Sigmoid colon (tissue), 7 donors: ENCODE results near the gene TOP2A. TPM values are rescaled to one million over a fixed set of nuclear protein-coding genes. Genes with fewer than 3 reads are reported as not detected.
A peak's percentile ranks its signal among the peaks of the same experiment; 100 is the strongest.

Source experiments
- DNase-seq: peaks from one replicate; pipeline ENCODE4 v3.0.0-alpha.2; 2019
- H3K27ac ChIP-seq, 4 donors: fragments of 200-600 bp; sonication (generic); one replicate each; pipeline ENCODE4 v1.5.1; 2016 to 2019; ENCODE audit warnings: mild to moderate bottlenecking in 1 of 4
- H3K27me3 ChIP-seq, 3 donors: fragments of 200-600 bp; sonication (generic); one replicate each; pipeline ENCODE4 v1.5.1; 2019; ENCODE audit warnings: mild to moderate bottlenecking in 1 of 3
- H3K36me3 ChIP-seq, 4 donors: fragments of 200-600 bp; sonication (generic); one replicate each; pipeline ENCODE4 v1.5.1; 2016 to 2019
- H3K4me1 ChIP-seq, 4 donors: fragments of 200-600 bp; sonication (generic); one replicate each; pipeline ENCODE4 v1.5.1; 2017 to 2019
- H3K4me3 ChIP-seq, 4 donors: fragments of 200-600 bp; sonication (generic); one replicate each; pipeline ENCODE4 v1.5.1; 2017 to 2019; ENCODE audit warnings: mild to moderate bottlenecking in 2 of 4, moderate library complexity in 1 of 4
- H3K9me3 ChIP-seq, 4 donors: fragments of 200-600 bp in 3 of 4; sonication (generic) in 3 of 4; one replicate each; pipeline versions ENCODE4 v1.5.1 to v1.6.1; 2013 to 2019
- EP300 ChIP-seq, 4 donors: sonication (generic); formaldehyde crosslinking; IDR thresholded peaks; one replicate each; pipeline ENCODE4 v1.6.1; 2017; ENCODE audit warnings: antibody characterized with exemption in 4 of 4
- POLR2A ChIP-seq, 2 donors: fragments of 450-650 bp; IDR thresholded peaks; one replicate each; pipeline ENCODE4 v1.6.1; 2016; ENCODE audit warnings: antibody characterized with exemption in 2 of 2, mild to moderate bottlenecking in 2 of 2, moderate library complexity in 2 of 2
- POLR2AphosphoS5 ChIP-seq, 4 donors: sonication (generic); formaldehyde crosslinking; IDR thresholded peaks; one replicate each; pipeline ENCODE4 v1.6.1; 2017; ENCODE audit warnings: antibody characterized with exemption in 4 of 4
- WGBS, 2 donors: extraction: QIAGEN DNeasy Blood & Tissue Kit; methylation state at CpG; one replicate each; pipeline ENCODE4 v1.1.7; 2013; 5-methylcytosine and 5-hydroxymethylcytosine counted together
- intact Hi-C: fragments of 100-400 bp; cut with DNase I; formaldehyde crosslinking; loops from one replicate; pipeline ENCODE4 v1.15.1; 2023
- polyA plus RNA-seq, 3 donors: library from polyadenylated mRNA; stranded (reverse); fragments of 200-250 nt; gene quantifications; one replicate each; pipeline ENCODE4 v1.2.3, GENCODE V29; 2013
- total RNA-seq, 4 donors: library from RNA; depleted of rRNA; stranded (reverse); fragments of >200 nt; gene quantifications; one replicate each; pipeline ENCODE4 v1.1.0, GENCODE V29; 2016
- TF ChIP-seq, protein P1 (sequence below), 4 experiments: fragments of 450-650 bp in 3 of 4; fragments of 200-600 bp in 1 of 4; IDR thresholded peaks; one replicate each; pipeline ENCODE4 v1.5.1; 2016 to 2019; ENCODE audit warnings: antibody characterized with exemption in 4 of 4, mild to moderate bottlenecking in 3 of 4, moderate library complexity in 2 of 4
- donor health status: healthy with polysubstance abuse.
- donor health status: Bipolar disorder and iron deficiency.
- donor health status: healthy.

Gene TOP2A
- total and polyA plus RNA-seq, 7 donors = 0.33 to 28.7 (median 2.1) TPM

DNA sequence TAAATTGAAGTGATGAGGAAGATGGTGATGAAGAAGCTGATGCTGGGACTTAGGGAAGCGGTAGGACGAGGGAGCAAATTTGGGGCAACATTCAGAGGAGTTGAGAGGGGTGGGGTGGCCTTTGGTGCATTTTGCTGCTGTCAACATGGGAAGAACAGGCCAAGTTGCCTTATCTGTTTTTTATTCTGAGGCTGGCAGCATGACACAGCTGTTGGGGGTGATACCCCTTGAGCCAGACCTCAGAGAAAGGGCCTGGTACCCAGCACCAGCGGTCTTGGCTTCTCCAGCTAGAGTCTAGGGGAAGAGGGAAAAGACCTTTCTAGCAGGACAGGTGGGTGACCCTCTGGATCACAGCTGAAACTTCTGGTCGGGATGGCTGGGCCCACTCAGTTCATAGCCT lies 30.1 kb upstream of the TOP2A start:
- Histone ChIP-seq H3K9me3 (no peaks in the 10 kb centered on the region), H3K27ac (peak overlapping the region; percentile 93 to 99 (median 95)), H3K27me3 (no peaks in the 10 kb centered on the region), H3K4me1 (peaks cover 0 to 76% (median 71%) of the 10 kb centered on the region in 4 donors), H3K4me3 (peak overlapping the region in 3 of 4 donors; percentile 70 to 93 (median 89)), H3K36me3 (peaks cover 1 to 9% (median 3%) of the 10 kb centered on the region in 4 donors)
- intact Hi-C loops = no loop called here
- DNase-seq = no peak
- TF ChIP-seq POLR2A (IDR thresholded peaks at IDR 0.05) = no peak
- TF ChIP-seq, protein P1, sequence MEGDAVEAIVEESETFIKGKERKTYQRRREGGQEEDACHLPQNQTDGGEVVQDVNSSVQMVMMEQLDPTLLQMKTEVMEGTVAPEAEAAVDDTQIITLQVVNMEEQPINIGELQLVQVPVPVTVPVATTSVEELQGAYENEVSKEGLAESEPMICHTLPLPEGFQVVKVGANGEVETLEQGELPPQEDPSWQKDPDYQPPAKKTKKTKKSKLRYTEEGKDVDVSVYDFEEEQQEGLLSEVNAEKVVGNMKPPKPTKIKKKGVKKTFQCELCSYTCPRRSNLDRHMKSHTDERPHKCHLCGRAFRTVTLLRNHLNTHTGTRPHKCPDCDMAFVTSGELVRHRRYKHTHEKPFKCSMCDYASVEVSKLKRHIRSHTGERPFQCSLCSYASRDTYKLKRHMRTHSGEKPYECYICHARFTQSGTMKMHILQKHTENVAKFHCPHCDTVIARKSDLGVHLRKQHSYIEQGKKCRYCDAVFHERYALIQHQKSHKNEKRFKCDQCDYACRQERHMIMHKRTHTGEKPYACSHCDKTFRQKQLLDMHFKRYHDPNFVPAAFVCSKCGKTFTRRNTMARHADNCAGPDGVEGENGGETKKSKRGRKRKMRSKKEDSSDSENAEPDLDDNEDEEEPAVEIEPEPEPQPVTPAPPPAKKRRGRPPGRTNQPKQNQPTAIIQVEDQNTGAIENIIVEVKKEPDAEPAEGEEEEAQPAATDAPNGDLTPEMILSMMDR (IDR thresholded peaks at IDR 0.05) = no peak
- no peak for TF ChIP-seq POLR2AphosphoS5 (IDR thresholded peaks at IDR 0.05)
- TF ChIP-seq EP300 (IDR thresholded peaks at IDR 0.05) = no peak
- 55 to 62% methylated on average over 4 of the region's 4 CpGs for WGBS, 2 donors

DNA sequence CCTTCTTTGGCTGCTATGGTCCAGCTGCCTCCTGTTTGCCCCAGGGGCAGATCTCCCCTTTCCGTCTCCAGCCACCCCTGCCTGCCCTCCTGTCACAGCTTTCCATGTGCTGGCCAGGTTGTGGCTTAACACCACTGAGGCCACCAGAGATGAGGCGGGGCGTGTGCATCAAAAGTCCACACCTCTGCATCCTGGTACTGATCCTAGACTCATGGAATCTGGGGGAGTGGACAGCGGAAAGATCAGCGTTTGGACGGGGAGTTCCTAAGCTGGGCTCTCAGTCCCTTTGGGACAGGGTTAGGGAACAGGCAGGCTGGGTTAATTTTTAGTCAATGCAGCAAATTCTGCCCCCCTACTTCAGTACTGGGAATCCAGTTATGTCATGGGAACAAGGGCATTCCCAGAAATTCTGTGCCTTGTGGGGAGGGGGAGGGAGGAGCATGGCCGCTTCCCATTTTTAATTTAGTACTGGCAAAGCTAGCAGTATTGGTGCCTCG lies 29.5 kb upstream of the TOP2A start:
- Histone ChIP-seq H3K9me3 (no peaks in the 10 kb centered on the region), H3K27ac (peak overlapping the region; percentile 93 to 99 (median 95)), H3K27me3 (no peaks in the 10 kb centered on the region), H3K36me3 (peaks cover 0 to 3% (median 0%) of the 10 kb centered on the region in 4 donors), H3K4me3 (peak overlapping the region; percentile 70 to 93 (median 84)), H3K4me1 (peaks cover 0 to 76% (median 71%) of the 10 kb centered on the region in 4 donors)
- WGBS, 2 donors = 36 to 59% methylated on average over 8 of the region's 8 CpGs
- TF ChIP-seq POLR2A (IDR thresholded peaks at IDR 0.05) = peak; percentile 9
- TF ChIP-seq POLR2AphosphoS5 (IDR thresholded peaks at IDR 0.05) = peak in 3 of 4 donors; percentile 21 to 60 (median 40)
- TF ChIP-seq EP300 (IDR thresholded peaks at IDR 0.05) = no peak
- TF ChIP-seq, protein P1 (IDR thresholded peaks at IDR 0.05) = no peak
- intact Hi-C loops = no loop called here
- peak; percentile 74 for DNase-seq

DNA sequence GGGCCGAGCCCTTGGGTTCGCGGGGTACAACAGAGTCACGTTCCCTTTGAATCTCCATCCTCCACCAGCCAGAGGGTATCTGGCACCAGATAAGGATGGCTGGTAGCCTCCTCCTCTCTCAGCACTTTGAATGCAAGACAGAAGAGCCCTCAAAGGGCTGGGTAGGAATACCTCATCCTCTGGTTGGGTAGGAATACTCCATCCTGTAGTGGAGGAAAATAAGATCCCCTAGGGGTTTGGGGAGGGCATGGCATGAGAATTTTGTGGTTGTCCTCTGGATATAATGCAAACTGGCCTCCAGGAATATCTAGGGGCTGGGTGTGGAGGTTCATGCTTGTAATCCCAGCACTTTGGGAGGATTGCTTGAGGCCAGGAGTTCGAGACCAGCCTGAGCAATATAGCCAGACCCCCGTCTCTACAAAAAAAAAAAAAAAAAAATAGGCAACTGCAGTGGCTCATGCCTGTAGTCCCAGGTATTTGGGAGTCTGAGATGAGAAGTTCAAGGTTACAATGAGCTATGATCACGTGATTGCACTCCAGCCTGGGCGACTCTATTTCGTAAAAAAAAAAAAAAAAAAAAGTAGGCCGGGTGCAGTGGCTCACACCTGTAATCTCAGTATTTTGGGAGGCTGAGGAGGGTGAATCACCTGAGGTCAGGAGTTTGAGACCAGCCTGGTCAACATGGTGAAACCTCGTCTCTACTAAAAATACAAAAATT lies 28.2 kb upstream of the TOP2A start:
- intact Hi-C loops = no loop called here
- peaks cover 0 to 73% (median 69%) of the 10 kb centered on the region in 4 donors for H3K4me1 ChIP-seq
- no peaks in the 10 kb centered on the region for H3K9me3 ChIP-seq

DNA sequence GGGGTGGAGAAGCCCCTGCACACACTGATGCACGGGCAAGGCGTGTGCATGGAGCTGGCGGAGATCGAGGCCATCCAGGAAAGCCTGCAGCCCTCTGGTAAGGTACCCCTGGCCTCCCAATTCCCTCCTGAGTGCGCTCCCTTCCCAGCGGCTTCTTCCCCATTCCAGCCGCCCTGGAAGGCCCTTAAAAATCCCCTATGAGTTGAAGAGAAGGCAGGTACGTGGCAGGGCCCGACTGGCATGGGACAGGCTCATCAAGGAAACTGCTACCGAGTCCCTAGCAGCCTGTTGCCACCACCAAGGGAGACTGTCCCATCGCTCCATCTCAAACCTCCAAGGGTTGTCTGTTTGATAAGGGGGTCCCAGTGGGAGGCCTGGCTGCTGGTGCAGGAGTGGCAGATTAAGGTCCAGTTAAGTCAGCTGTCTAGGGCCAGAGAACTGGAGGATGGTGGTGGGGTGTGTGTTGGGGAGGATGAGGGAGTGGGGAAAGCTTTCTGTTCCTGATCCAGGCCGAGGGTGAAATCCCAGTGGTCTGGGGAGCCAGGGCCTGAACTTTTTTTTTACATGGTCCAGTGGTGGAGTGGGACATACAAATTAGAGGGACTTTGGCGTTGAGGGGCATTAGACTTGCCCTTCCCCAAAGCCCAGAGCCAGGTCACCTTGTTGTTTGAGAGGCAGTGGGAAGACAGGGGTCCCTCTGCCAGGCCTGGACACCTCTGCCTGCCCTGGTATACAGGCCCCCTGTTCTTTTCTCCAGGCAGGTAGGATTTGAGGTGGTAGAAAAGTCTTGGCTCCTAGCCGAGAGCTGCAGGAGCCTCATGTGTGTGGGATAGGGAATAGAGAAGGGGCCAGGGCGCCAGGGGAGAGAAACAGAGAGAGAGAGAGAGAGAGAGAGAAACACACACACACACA lies 26.5 kb upstream of the TOP2A start:
- intact Hi-C loops = loop anchor here (1.0 to 5.0 kb wide), 3 partner anchors 32 to 108 kb away; no protein-coding TSS in a partner anchor
- peaks cover 0 to 58% (median 52%) of the 10 kb centered on the region in 4 donors for H3K4me1 ChIP-seq

More for the DNA sequence above, 28.2 kb upstream of the TOP2A start:
- no peaks in the 10 kb centered on the region for H3K27me3 ChIP-seq
- TF ChIP-seq, protein P1 (IDR thresholded peaks at IDR 0.05) = peak in 2 of 4 experiments; percentile 10 to 38
- TF ChIP-seq EP300 (IDR thresholded peaks at IDR 0.05) = no peak
- H3K4me3 ChIP-seq = peak overlapping the region; percentile 70 to 93 (median 84)
- DNase-seq = no peak
- no peaks in the 10 kb centered on the region for H3K36me3 ChIP-seq
- 32 to 70% methylated on average over 11 of the region's 11 CpGs for WGBS, 2 donors
- peak overlapping the region; percentile 93 to 99 (median 95) for H3K27ac ChIP-seq

More for the DNA sequence above, 26.5 kb upstream of the TOP2A start:
- TF ChIP-seq POLR2A (IDR thresholded peaks at IDR 0.05) = no peak
- TF ChIP-seq, protein P1 (IDR thresholded peaks at IDR 0.05) = no peak
- no peak for TF ChIP-seq POLR2AphosphoS5 (IDR thresholded peaks at IDR 0.05)
- TF ChIP-seq EP300 (IDR thresholded peaks at IDR 0.05) = no peak
- no peaks in the 10 kb centered on the region for H3K36me3 ChIP-seq
- DNase-seq = no peak
- peak overlapping the region; percentile 70 to 93 (median 84) for H3K4me3 ChIP-seq
- 3 to 22% methylated on average over 15 of the region's 15 CpGs for WGBS, 2 donors
- H3K27ac ChIP-seq = peak overlapping the region; percentile 93 to 99 (median 95)
- H3K9me3 ChIP-seq = no peaks in the 10 kb centered on the region
- no peaks in the 10 kb centered on the region for H3K27me3 ChIP-seq
